ENCODE measurements around the gene TM9SF4. TPM values are rescaled to one million over a fixed set of nuclear protein-coding genes. Genes with fewer than 3 reads are reported as not detected.
A peak's percentile ranks its signal among the peaks of the same experiment; 100 is the strongest.

Gene TM9SF4
- 23.2 TPM for total RNA-seq
- polyA plus RNA-seq = 36.3 TPM

- peak; percentile 94 for DNase-seq (ENCODE audit: extremely low spot score)
- Histone ChIP-seq H3K4me1 (ENCODE audit: insufficient read depth) (no peaks in the 10 kb centered on the region), H3K4me3 (ENCODE audit: low read depth, low read length) (peak within 1 kb of the TSS; percentile 75), H3K27ac (ENCODE audit: low read depth) (peak within 1 kb of the TSS; percentile 99), H3K36me3 (ENCODE audit: insufficient read depth) (no peaks in the 10 kb centered on the region)
- under 1% methylated on average over 38 of the region's 38 CpGs for WGBS
These were observed at the start of gene TM9SF4 for GRCh38 chr20:32109392-32110172. TSS of gene TM9SF4 (plus strand) at chr20:32109714. CDS start at chr20:32109741, 27 bp downstream.

GRCh38 chr20:32062776-32063170, 46.7 kb upstream of the TM9SF4 start:
- Histone ChIP-seq H3K36me3 (ENCODE audit: insufficient read depth) (no peaks in the 10 kb centered on the region), H3K4me1 (ENCODE audit: insufficient read depth) (no peaks in the 10 kb centered on the region), H3K27ac (ENCODE audit: low read depth) (no peak overlapping the region), H3K4me3 (ENCODE audit: low read depth, low read length) (no peak overlapping the region)
- 52% methylated on average over 4 of the region's 4 CpGs for WGBS
- no peak for DNase-seq (ENCODE audit: extremely low spot score)

DNA sequence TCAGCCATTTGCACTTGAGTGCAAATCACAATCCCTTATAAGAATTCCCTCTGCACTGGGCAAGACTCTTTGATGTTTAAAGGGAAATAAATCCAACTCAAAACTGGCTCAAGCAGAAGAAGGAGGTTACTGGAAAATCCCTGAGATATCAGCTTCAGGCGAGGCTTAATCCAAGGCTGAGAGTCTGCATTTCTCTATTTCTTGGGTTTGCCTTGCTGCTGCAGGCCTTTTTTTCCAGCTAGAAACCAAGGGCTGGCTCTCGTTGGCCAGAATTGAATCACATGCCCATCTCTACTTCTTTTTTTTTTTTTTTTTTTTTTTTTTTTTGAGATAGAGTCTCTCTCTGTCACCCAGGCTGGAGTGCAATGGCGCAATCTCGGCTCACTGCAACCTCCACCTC, 45.8 kb upstream of the TM9SF4 start:
- 65% methylated on average over 4 of the region's 4 CpGs for WGBS
- no peaks in the 10 kb centered on the region for H3K36me3 ChIP-seq (ENCODE audit: insufficient read depth)
- H3K27ac ChIP-seq (ENCODE audit: low read depth) = no peak overlapping the region
- no peak for DNase-seq (ENCODE audit: extremely low spot score)
- H3K4me1 ChIP-seq (ENCODE audit: insufficient read depth) = no peaks in the 10 kb centered on the region
- no peak overlapping the region for H3K4me3 ChIP-seq (ENCODE audit: low read depth, low read length)

GRCh38 chr20:32064667-32065066, 44.8 kb upstream of the TM9SF4 start:
- WGBS = 61% methylated on average over 7 of the region's 7 CpGs
- no peaks in the 10 kb centered on the region for H3K4me1 ChIP-seq (ENCODE audit: insufficient read depth)
- H3K4me3 ChIP-seq (ENCODE audit: low read depth, low read length) = no peak overlapping the region
- DNase-seq (ENCODE audit: extremely low spot score) = no peak
- no peak overlapping the region for H3K27ac ChIP-seq (ENCODE audit: low read depth)
- no peaks in the 10 kb centered on the region for H3K36me3 ChIP-seq (ENCODE audit: insufficient read depth)

GRCh38 chr20:32067234-32067821, 42.2 kb upstream of the TM9SF4 start:
- Histone ChIP-seq H3K4me1 (ENCODE audit: insufficient read depth) (no peaks in the 10 kb centered on the region), H3K36me3 (ENCODE audit: insufficient read depth) (no peaks in the 10 kb centered on the region), H3K27ac (ENCODE audit: low read depth) (no peak overlapping the region), H3K4me3 (ENCODE audit: low read depth, low read length) (no peak overlapping the region)
- WGBS = 63% methylated on average over 6 of the region's 6 CpGs
- DNase-seq (ENCODE audit: extremely low spot score) = no peak

DNA sequence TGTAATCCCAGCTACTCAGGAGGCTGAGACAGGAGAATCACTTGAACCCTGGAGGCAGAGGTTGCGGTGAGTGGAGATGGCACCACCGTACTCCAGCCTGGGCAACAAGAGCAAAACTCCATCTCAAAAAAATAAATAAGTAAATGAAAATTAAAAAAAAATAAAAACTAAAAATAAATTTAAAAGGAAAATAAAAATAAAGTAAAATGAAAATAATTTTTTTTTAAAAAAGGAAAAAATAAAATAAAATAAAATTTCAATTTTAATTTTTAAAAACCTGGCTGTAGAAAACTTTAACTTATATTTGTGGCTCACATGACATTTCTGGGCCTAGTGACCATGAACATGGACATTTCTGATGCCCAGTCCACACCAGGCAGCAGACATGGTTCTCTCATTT, 41.3 kb upstream of the TM9SF4 start:
- no peak for DNase-seq (ENCODE audit: extremely low spot score)
- Histone ChIP-seq H3K36me3 (ENCODE audit: insufficient read depth) (no peaks in the 10 kb centered on the region), H3K27ac (ENCODE audit: low read depth) (no peak overlapping the region), H3K4me3 (ENCODE audit: low read depth, low read length) (no peak overlapping the region), H3K4me1 (ENCODE audit: insufficient read depth) (no peaks in the 10 kb centered on the region)
- WGBS = 97% methylated on average over 2 of the region's 2 CpGs

- Histone ChIP-seq H3K4me1 (ENCODE audit: insufficient read depth) (no peaks in the 10 kb centered on the region), H3K36me3 (ENCODE audit: insufficient read depth) (no peaks in the 10 kb centered on the region), H3K27ac (ENCODE audit: low read depth) (no peak overlapping the region), H3K4me3 (ENCODE audit: low read depth, low read length) (no peak overlapping the region)
- DNase-seq (ENCODE audit: extremely low spot score) = no peak
These were observed 39.8 kb upstream of the TM9SF4 start for GRCh38 chr20:32069711-32070110.

DNA sequence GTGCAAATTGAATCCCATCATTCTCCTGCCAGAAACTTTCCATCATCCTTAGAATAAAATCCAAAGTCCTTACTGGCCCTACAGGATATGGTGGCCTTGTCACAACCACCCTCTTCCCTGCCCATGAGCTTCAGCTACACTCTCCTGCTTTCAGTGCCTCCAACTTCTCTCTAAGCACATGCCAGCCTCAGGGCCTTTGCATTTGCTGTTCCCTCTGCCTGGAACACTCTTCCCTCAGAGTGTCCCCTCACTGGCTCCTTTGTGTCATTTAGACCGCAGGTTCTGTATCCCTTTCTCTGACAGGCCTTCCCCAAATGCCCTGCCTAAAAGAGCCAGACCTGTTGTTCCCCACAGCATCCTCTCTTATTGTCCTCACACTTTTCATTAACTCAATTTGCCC, 39.2 kb upstream of the TM9SF4 start:
- H3K27ac ChIP-seq (ENCODE audit: low read depth) = no peak overlapping the region
- no peaks in the 10 kb centered on the region for H3K4me1 ChIP-seq (ENCODE audit: insufficient read depth)
- H3K4me3 ChIP-seq (ENCODE audit: low read depth, low read length) = no peak overlapping the region
- no peak for DNase-seq (ENCODE audit: extremely low spot score)
- WGBS = 77% methylated on average over 1 of the region's 1 CpG
- no peaks in the 10 kb centered on the region for H3K36me3 ChIP-seq (ENCODE audit: insufficient read depth)

- no peak for DNase-seq (ENCODE audit: extremely low spot score)
- Histone ChIP-seq H3K4me1 (ENCODE audit: insufficient read depth) (no peaks in the 10 kb centered on the region), H3K4me3 (ENCODE audit: low read depth, low read length) (no peak overlapping the region), H3K36me3 (ENCODE audit: insufficient read depth) (no peaks in the 10 kb centered on the region), H3K27ac (ENCODE audit: low read depth) (no peak overlapping the region)
- 31% methylated on average over 4 of the region's 4 CpGs for WGBS
These were observed 38.8 kb upstream of the TM9SF4 start for GRCh38 chr20:32070690-32071213.

- H3K27ac ChIP-seq (ENCODE audit: low read depth) = no peak overlapping the region
- WGBS = 81% methylated on average over 17 of the region's 17 CpGs
- H3K4me1 ChIP-seq (ENCODE audit: insufficient read depth) = no peaks in the 10 kb centered on the region
- H3K4me3 ChIP-seq (ENCODE audit: low read depth, low read length) = no peak overlapping the region
- H3K36me3 ChIP-seq (ENCODE audit: insufficient read depth) = no peaks in the 10 kb centered on the region
- no peak for DNase-seq (ENCODE audit: extremely low spot score)
These were observed 37.9 kb upstream of the TM9SF4 start for GRCh38 chr20:32071395-32072167.

- no peak for DNase-seq (ENCODE audit: extremely low spot score)
- H3K27ac ChIP-seq (ENCODE audit: low read depth) = no peak overlapping the region
- WGBS = 73% methylated on average over 6 of the region's 6 CpGs
- no peak overlapping the region for H3K4me3 ChIP-seq (ENCODE audit: low read depth, low read length)
- no peaks in the 10 kb centered on the region for H3K36me3 ChIP-seq (ENCODE audit: insufficient read depth)
- no peaks in the 10 kb centered on the region for H3K4me1 ChIP-seq (ENCODE audit: insufficient read depth)
These were observed 37.3 kb upstream of the TM9SF4 start for GRCh38 chr20:32072168-32072750.

GRCh38 chr20:32075534-32075933, 34.0 kb upstream of the TM9SF4 start:
- Histone ChIP-seq H3K36me3 (ENCODE audit: insufficient read depth) (no peaks in the 10 kb centered on the region), H3K4me3 (ENCODE audit: low read depth, low read length) (no peak overlapping the region), H3K4me1 (ENCODE audit: insufficient read depth) (no peaks in the 10 kb centered on the region), H3K27ac (ENCODE audit: low read depth) (no peak overlapping the region)
- DNase-seq (ENCODE audit: extremely low spot score) = no peak
- WGBS = 88% methylated on average over 1 of the region's 1 CpG

DNA sequence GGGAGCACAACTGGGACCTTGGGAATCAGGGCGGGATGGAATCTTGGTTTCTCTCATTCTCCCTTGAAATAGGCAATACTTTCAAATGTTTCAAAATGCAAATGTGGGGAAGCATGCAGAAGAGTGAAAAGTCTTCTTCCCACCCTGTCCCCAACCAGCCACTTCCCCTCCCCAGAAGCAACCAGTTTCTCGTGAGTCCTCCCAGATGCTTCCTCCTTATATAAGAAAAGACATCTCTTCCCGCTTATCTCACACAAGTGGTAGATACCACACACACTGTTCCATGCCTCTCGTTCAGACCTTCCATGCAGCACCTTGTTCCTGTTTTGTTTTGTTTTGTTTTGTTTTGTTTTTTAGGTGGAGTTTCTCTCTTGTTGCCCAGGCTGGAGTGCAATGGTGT, 32.3 kb upstream of the TM9SF4 start:
- DNase-seq (ENCODE audit: extremely low spot score) = no peak
- Histone ChIP-seq H3K4me1 (ENCODE audit: insufficient read depth) (no peaks in the 10 kb centered on the region), H3K27ac (ENCODE audit: low read depth) (no peak overlapping the region), H3K4me3 (ENCODE audit: low read depth, low read length) (no peak overlapping the region), H3K36me3 (ENCODE audit: insufficient read depth) (no peaks in the 10 kb centered on the region)
- 70% methylated on average over 4 of the region's 4 CpGs for WGBS

Data from urinary bladder (tissue), 4 donors.